Fibroblast of skin of left quadriceps (primary cell): ENCODE measurements around the gene UCK1.

Experiments
- DNase-seq, 2 experiments: peaks; one replicate each; pipeline ENCODE4 v3.0.0-alpha.2; 2013; ENCODE audit warnings: low read depth in 2 of 2

UCK1 gene

GRCh38 chr9:131496844-131497405 is 34.1 kb downstream of the UCK1 start:
- DNase-seq = no peak

GRCh38 chr9:131495785-131496184 is 35.3 kb downstream of the UCK1 start:
- no peak for DNase-seq

- no peak for DNase-seq
Measured at GRCh38 chr9:131494296-131494870, 36.7 kb downstream of the UCK1 start.

GRCh38 chr9:131492070-131492469 is 39.0 kb downstream of the UCK1 start:
- DNase-seq = no peak

GRCh38 chr9:131491001-131491710 is 39.9 kb downstream of the UCK1 start:
- no peak for DNase-seq

- no peak for DNase-seq
Measured at GRCh38 chr9:131490514-131490913, 40.5 kb downstream of the UCK1 start.

- no peak for DNase-seq
Measured at GRCh38 chr9:131487621-131488031, 43.4 kb downstream of the UCK1 start.

GRCh38 chr9:131487001-131487400 is 44.1 kb downstream of the UCK1 start:
- DNase-seq = no peak

- no peak for DNase-seq
Measured at GRCh38 chr9:131485728-131486422, 45.2 kb downstream of the UCK1 start.

GRCh38 chr9:131485206-131485605 is 45.9 kb downstream of the UCK1 start:
- DNase-seq = no peak

- DNase-seq = no peak
Measured at GRCh38 chr9:131484560-131485185, 46.4 kb downstream of the UCK1 start.

GRCh38 chr9:131484051-131484445 is 47.0 kb downstream of the UCK1 start:
- no peak for DNase-seq

GRCh38 chr9:131483319-131484050 is 47.6 kb downstream of the UCK1 start:
- DNase-seq = no peak

- DNase-seq = no peak
Measured at GRCh38 chr9:131482343-131483006, 48.6 kb downstream of the UCK1 start.

- DNase-seq = no peak
Measured at GRCh38 chr9:131481441-131482342, 49.4 kb downstream of the UCK1 start.

GRCh38 chr9:131480258-131480657 is 50.8 kb downstream of the UCK1 start:
- DNase-seq = no peak

GRCh38 chr9:131478911-131479310 is 52.2 kb downstream of the UCK1 start:
- no peak for DNase-seq

- no peak for DNase-seq
Measured at GRCh38 chr9:131478421-131478868, 52.6 kb downstream of the UCK1 start.

GRCh38 chr9:131477816-131478419 is 53.1 kb downstream of the UCK1 start:
- no peak for DNase-seq
